ENCODE results near the gene COMP. TPM values are rescaled to one million over a fixed set of nuclear protein-coding genes. Genes with fewer than 3 reads are reported as not detected.

Gene COMP
- total RNA-seq, 1 experiment from 2014 or later, result not detected

GRCh38 chr19:18788529-18789421 is 2.3 kb downstream of the COMP start:
- ChIA-PET RAD21 (ENCODE audit: low non-redundant PET in 1 of 2, low total read pairs in 2 of 2, uncharacterized antibody in 2 of 2, unreplicated experiment in 2 of 2) (no interaction called here), POLR2A (no interaction called here), CTCF (no interaction called here)
- TF ChIP-seq CEBPB (IDR thresholded peaks at IDR 0.05; ENCODE audit: low read depth) (no peak), SP1 (IDR thresholded peaks at IDR 0.05; ENCODE audit: low read depth) (no peak), SIN3A (IDR thresholded peaks at IDR 0.05; ENCODE audit: low read depth) (no peak), YY1 (IDR thresholded peaks at IDR 0.05; ENCODE audit: extremely low read depth, insufficient replicate concordance, low read depth, low read length) (no peak)
- Histone ChIP-seq H3K9me2 (ENCODE audit: insufficient read depth) (no peaks in the 10 kb centered on the region), H3K4me2 (ENCODE audit: low read length) (no peak overlapping the region), H3K4me3 (replicated peaks in 1 of 2; ENCODE audit: low read depth in 1 of 2, low read length in 2 of 2) (no peak overlapping the region), H3K4me1 (ENCODE audit: control insufficient read depth in 1 of 2, insufficient read depth in 2 of 2, low read length in 2 of 2) (peaks cover 4 to 9% of the 10 kb centered on the region in 2 experiments; a peak in 3 of 4 replicates), H3K9me3 (ENCODE audit: control insufficient read depth in 1 of 2, insufficient read depth in 1 of 2, low read depth in 1 of 2, low read length in 2 of 2) (no peaks in the 10 kb centered on the region), H3K79me2 (ENCODE audit: insufficient read depth, low read length) (no peaks in the 10 kb centered on the region), H2AFZ (ENCODE audit: low read depth, low read length, poor library complexity, severe bottlenecking) (no peak overlapping the region), H3K27ac (ENCODE audit: low read depth, low read length) (no peak overlapping the region; the same call in 1 of the 2 replicates), H3K9ac (ENCODE audit: low read length) (no peak overlapping the region), H4K20me1 (ENCODE audit: insufficient read depth) (no peaks in the 10 kb centered on the region), H3K36me3 (ENCODE audit: control insufficient read depth in 1 of 2, insufficient read depth in 2 of 2, low read length in 2 of 2) (no peaks in the 10 kb centered on the region), H3K27me3 (ENCODE audit: insufficient read depth, low read length) (no peaks in the 10 kb centered on the region)
- BruUV-seq (replicated peaks), result no TSS peak
- DNase-seq (ENCODE audit: low read depth, low spot score) (no peak), ATAC-seq (no peak)
- intact Hi-C loops (cut with micrococcal nuclease), result no loop called here

GRCh38 chr19:18785179-18786124 is 5.7 kb downstream of the COMP start:
- Histone ChIP-seq H3K79me2 (ENCODE audit: insufficient read depth, low read length) (no peaks in the 10 kb centered on the region), H3K4me1 (ENCODE audit: control insufficient read depth in 1 of 2, insufficient read depth in 2 of 2, low read length in 2 of 2) (peaks cover 4 to 9% of the 10 kb centered on the region in 2 experiments; a peak in 3 of 4 replicates), H3K9me2 (ENCODE audit: insufficient read depth) (no peaks in the 10 kb centered on the region), H3K27ac (ENCODE audit: low read depth, low read length) (peak overlapping the region; percentile 37; the same call in 1 of the 2 replicates), H3K4me3 (replicated peaks in 1 of 2; ENCODE audit: low read depth in 1 of 2, low read length in 2 of 2) (no peak overlapping the region), H3K27me3 (ENCODE audit: insufficient read depth, low read length) (no peaks in the 10 kb centered on the region), H3K36me3 (ENCODE audit: control insufficient read depth in 1 of 2, insufficient read depth in 2 of 2, low read length in 2 of 2) (no peaks in the 10 kb centered on the region), H4K20me1 (ENCODE audit: insufficient read depth) (no peaks in the 10 kb centered on the region), H2AFZ (ENCODE audit: low read depth, low read length, poor library complexity, severe bottlenecking) (peak overlapping the region; percentile 92), H3K9ac (ENCODE audit: low read length) (0 out of 2 replicates have a peak overlapping the region, but pooled peaks have one; percentile 11), H3K4me2 (ENCODE audit: low read length) (peak overlapping the region; percentile 68), H3K9me3 (ENCODE audit: control insufficient read depth in 1 of 2, insufficient read depth in 1 of 2, low read depth in 1 of 2, low read length in 2 of 2) (no peaks in the 10 kb centered on the region)
- CTCF ChIA-PET, result no interaction called here
- no peak for TF ChIP-seq ZBTB33 (IDR thresholded peaks at IDR 0.05; ENCODE audit: extremely low read depth, insufficient replicate concordance, low read length)
- 0 out of 2 replicates have a peak, but pooled peaks have one; percentile 30 for TF ChIP-seq POLR2AphosphoS5 (IDR thresholded peaks at IDR 0.05; ENCODE audit: low read depth, low read length)
- TF ChIP-seq CTCF (IDR thresholded peaks at IDR 0.05 in 2 of 3, conservative IDR thresholded peaks at IDR 0.05 in 1 of 3; ENCODE audit: borderline replicate concordance in 1 of 3, insufficient read depth in 1 of 3, low read depth in 2 of 3, low read length in 2 of 3), result no peak
- POLR2A ChIA-PET, result no interaction called here
- no TSS peak for BruUV-seq (replicated peaks)
- intact Hi-C loops (cut with micrococcal nuclease), result no loop called here
- RAD21 ChIA-PET (ENCODE audit: low non-redundant PET in 1 of 2, low total read pairs in 2 of 2, uncharacterized antibody in 2 of 2, unreplicated experiment in 2 of 2), result no interaction called here
- DNase-seq (ENCODE audit: low read depth, low spot score) (peak; percentile 60), ATAC-seq (peak; percentile 89)

All from HCT116 (cell line).